Caki2 (cell line): Measurements from ENCODE around the gene GPSM1. TPM values are rescaled to one million over a fixed set of nuclear protein-coding genes. Genes with fewer than 3 reads are reported as not detected.

ENCODE experiments used
- DNase-seq: peaks from one replicate; pipeline ENCODE4 v3.0.0-alpha.2; 2015; ENCODE audit warnings: low read depth
- in situ Hi-C: cut with HindIII; loops from 2 replicates; pipeline ENCODE4 v1.10.0; 2016; ENCODE audit warnings: low sequenced_read_pairs, low pct_unique_long_range_greater_than_20kb, mixed read lengths
- total RNA-seq: library from RNA; depleted of rRNA; stranded (reverse); fragments of >200 nt; shearing (Covaris generic); gene quantifications from 2 replicates; pipeline ENCODE4 v1.2.3, GENCODE V29; 2014; ENCODE audit warnings: low replicate concordance

Gene GPSM1
- total RNA-seq, 1 experiment from 2014 or later: 29.9 TPM

DNA sequence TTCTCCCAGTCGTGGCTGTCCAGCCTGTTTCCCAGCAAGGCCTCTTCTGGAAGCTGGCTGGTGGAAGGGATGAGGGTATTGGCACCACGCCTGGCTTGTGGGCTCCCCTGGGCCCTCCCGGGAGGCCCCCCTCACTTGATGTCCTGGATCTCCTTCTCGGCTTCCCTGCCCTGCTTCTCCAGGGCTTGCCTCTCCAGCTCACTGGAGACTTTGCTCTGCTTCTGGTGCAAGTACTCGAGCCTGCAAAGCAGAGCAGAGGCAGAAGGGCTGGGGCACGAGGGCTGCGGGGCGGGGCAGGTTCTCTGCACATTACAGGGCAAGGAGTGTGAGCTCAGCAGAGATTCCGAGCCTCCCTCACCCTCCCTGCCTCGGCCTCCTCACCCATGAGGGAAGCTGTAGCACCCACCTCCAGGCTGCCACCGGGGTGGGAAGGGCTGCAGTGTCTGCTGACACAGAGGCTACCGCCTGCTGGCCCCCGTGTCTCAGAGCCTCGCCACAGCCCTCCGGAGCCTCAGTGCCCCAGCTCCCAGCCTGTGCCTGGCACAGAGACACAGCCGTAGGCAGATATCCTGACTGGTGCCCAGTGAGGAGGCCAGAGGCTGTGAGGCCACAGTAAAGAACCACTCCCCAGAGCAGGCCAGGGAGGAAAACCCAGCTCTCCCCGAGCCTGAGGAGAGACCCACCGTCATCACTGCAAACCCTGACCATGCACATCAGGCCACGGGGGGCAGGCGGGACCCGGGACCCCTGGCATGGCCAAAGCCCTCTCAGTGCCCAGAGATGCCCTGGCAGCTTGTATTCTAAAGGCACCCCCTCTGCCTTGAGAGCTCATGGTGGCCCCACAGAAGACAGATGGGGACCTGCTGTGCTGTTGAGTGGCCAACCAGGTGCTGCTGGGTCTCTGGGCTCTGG, 65.5 kb downstream of the GPSM1 start:
- DNase-seq: no peak
- in situ Hi-C loops: no loop called here

DNA sequence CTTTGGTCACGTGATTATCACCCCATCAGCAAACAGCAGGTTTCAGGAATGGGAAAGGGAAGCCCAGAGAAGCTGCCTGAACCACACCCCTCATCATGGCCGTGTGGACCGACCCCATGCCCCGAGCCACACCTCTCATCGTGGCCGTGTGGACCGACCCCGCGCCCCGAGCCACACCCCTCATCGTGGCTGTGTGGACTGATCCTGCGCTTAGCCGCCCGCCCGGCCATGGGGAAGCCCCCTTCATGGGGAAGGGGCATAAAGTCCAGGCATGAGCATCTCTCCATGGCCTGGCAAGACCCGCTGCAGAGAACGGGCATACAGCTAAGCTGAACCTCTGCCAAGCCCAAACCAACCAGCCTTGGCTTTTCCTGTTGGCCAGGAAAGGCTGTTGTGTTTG, 66.2 kb downstream of the GPSM1 start:
- no peak for DNase-seq
- in situ Hi-C loops: no loop called here

DNA sequence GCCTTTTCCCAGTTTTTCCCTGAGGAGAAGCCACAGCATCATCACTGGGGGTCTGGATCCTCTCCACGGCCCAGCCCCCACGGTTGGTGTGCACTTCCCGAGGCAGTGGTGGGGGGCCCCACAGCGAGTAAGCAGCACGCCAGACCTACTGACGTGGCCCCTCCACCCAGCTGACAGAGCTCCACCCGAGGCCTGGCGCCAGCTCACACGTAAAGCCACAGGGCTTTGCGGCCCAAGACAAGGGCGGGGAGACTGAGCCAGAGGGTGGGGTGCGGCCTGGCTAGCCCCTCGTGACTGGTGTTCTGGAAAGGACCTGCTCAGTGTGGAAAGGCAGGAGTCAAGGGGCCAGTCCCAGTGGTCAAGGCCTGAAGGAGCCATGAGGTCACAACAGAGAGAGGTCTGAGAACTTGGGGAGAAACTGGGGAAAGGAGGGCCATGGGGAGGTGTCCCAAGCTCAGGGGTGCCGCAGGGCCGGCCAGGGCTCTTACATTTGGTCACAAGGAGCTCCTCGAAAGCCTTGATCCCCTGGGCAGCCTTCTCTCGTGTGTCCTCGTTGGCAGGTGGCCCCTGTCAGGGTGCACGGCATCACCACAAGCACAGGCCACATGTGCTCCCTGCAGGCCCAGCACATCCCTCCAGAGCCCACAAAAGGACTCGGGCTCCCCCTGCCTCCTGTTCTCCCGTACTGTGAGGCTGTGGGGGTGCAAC, 67.1 kb downstream of the GPSM1 start:
- in situ Hi-C loops: no loop called here

DNA sequence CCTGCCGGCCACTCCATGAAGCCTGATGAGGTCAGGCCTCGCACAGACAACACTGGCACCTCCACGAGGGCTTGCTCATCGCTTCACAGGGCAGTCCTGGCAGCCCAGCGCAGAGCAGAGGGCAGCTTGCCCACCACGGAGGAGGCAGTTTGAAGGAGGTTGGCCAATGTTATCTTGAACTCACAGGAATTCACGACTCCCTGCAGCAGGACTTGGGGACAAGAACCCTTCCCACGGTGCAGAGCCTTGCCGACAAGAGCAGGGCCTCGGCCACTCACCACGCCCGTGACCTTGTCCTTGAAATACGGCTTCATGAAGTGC, 67.6 kb downstream of the GPSM1 start:
- in situ Hi-C loops: no loop called here
- DNase-seq: no peak

More for the DNA sequence above, 67.1 kb downstream of the GPSM1 start:
- no peak for DNase-seq

DNA sequence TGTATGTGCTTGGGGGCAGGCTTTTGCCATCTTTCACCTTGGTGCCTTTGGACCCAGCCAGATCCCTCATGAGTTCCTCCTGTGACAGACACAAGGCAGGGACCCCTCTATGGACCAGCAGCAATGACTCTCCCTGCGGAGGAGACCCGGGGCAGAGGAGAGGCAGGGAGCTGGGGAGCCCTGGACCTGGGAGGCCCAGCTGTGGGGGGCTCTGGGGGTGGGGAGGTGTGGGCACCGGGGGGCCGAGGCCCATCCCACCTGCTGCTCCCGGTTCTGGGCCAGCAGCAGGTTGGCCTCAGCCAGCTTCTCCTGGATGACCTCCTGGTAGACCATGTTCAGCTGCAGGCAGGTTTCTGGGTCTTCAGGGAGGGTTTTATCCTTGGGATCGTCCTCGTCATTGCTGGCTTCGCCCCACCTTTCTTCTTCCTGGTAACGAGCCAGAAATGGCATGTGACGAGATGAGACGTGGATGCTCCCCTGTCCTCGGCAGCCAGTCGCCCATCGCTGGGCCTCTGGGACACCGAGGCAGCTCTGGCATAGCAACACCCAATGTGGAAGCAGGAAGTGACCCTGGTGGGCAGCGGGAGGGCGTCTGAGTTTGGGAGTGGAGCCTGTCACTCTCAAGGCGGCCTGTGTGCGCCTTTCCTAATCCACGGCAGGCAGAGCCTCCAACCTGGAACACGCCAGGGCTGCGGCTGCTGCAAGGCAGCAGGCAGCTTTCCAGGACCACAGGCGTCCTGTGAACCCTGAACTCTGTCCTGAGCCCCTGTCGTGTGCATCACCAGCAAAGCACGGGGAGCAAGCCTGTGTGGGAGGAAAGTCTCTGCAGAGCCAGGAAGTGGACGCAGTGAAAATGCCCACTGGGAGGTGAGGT, 68.2 kb downstream of the GPSM1 start:
- DNase-seq: no peak
- in situ Hi-C loops: no loop called here

DNA sequence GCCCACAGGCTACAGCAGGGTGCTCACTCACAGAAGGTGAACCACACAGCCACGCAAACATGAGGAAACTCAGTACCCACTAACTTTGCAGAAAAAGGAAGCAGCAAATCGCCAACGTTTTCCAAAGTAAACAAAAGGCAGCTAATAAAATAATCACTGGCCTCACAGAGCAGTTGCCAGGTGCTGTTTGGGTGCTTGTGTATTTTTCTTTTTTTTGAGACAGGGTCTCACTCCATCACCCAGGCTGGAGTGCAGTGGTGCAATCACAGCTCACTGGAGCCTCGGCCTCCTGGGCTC, 68.8 kb downstream of the GPSM1 start:
- no peak for DNase-seq
- in situ Hi-C loops: no loop called here

DNA sequence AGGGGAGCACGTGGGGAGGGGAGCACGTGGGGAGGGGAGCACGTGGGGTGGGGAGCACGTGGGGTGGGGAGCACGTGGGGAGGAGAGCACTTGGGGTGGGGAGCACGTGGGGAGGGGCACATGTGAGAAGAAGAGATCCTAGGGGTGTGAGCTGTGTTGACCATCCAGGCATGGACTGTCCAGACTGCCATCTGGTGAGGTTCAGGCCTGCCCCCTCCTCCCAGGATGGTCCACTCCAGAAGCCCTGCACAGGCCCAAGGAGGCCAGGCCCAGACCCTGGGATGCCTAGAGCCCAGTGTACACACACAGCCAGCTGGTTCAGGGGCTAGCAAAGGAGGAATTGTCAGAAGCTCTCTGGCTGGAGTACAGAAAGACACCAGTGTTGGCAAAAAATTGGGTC, 70.3 kb downstream of the GPSM1 start:
- no peak for DNase-seq

DNA sequence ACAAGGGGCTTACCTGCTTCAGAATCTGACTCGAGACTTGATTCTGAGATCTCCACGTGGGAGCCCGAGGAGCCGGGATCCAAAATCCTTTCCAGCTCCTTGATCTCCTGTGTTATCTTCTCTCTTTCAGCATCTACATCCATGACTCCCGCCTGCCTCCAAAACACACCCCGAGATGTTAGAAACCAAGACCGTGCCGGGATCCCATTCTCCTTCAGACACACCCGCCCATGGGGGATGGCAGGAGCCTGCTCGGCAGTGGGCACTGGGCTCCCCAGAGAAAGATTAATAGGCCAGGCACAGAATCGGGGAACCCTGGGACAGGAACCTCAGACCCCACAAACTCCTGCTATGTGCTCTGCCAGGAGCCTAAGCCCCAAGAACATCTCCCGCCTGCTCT, 70.9 kb downstream of the GPSM1 start:
- DNase-seq: no peak
- in situ Hi-C loops: no loop called here

More for the DNA sequence above, 70.3 kb downstream of the GPSM1 start:
- in situ Hi-C loops: no loop called here

DNA sequence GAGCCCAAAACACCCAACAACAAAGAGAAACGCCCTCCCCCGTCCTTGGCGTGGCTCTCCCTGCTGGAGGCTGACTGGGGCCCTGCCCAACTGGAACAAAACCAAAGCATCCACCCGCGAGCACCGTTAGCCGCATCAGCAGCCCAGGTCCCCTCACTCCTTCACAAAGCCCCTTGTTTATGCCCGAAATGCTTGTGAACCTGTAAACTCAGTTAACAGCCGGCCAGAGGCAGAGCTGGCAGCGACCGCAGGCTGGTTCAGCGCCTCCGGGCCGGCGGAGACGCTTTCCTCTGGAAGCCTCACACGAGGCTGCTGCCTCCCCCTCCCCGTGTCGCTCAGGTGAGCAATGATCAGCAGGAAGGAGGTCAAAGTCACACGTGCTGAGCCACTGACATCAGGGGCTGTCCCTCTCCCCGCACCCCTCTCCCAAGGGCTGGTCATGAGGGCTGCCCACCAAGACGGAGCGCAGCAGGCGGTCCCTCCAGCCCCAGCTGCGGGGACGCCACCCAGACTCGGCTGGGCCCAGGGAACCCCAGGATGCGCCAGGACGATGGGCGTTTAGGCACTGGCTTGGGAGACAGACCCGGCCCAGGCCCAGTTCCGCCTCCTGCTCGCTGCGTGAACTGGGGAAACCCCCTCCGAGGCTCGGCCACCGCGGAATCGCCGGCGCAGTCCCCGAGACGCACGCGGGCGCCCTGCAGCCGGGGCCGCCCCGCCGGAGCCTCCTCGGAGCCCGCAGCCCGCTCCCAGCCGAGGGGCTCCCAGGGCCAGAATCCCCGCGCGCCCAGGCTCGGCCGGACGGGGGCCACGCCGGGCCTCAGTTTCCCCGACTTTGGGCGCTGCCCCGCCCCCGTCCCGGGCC, 72.1 kb downstream of the GPSM1 start:
- in situ Hi-C loops: no loop called here
- no peak for DNase-seq

DNA sequence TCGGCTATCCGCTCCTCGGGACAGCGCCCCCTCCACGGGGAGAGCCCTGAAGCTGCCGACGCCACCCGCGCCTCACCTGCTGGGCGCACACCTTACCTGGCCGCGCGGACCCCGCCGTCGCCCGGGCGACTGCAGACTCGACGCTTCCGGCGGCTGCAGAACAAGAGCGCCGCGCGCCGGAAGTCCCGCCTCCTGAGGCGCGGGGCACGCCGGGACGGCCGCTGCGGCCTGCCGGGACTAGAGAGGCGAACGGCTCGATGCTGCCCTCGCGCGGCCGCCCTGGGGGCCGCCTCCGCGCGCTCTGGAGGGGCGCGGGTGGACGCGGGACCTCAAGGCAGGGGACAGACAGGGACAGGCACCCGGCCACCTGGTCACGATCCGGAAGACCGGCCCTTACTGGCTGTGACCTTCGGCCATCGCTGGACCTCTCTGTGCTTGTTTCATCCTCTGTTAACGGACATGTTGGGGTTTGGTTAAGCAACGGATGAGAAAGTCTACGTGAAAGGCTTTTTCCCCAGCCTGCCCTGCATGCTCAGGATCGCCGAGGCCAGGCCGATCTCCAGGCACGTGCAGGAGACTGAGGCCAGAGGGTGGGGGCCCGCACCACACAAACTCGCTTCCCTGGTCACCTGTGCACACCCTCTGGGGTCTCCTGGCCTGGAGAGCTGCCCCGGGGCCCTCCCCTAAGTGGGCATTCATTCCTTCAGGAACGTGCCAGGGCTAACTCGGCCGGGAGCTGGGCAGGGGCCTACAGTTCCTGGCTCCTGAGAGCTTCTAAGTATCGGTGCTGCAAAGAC, 72.9 kb downstream of the GPSM1 start, which contains the start of gene SNAPC4:
Gene SNAPC4, minus strand, starts transcription at position 133 of the 797 bp plus-strand sequence. CDS start 1,742 bp downstream, outside the sequence.
- peak; percentile 76 for DNase-seq
- in situ Hi-C loops: no loop called here

DNA sequence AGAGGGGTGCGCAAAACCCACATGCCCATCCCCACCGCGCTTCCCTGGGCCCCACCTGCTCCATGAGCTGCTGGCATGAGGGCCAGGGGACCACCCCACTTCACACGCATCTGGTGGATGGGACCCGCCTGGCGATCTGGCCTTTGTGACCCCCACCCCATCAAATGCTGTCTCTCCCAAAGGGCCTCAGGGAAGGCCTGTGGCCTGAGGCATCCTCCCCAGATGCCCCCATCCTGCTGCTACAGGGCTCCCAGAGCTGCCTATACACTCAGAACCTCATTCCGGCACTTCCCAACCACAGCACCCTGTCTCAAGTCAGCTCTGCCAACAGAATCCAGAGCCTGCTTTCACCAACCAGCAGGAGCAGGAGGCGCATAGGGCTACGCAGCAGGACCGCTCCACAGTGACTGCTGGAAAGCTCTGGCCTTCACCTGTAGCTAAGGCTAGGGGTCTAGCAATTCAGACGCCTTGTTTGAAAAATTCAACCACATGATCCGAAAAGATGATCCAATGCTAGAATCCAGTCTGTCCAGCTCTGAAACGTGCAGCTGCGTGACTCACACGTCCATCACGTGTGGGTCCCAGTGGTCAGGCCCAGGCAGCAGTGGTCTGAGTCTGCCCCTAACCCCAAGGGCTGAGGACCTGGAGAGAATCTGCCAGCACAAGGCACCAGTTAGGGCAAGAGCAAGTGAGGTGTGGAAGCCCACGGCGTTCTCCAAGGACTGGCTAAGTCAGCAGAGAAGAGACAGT, 74.0 kb downstream of the GPSM1 start:
- DNase-seq: no peak
- in situ Hi-C loops: no loop called here

DNA sequence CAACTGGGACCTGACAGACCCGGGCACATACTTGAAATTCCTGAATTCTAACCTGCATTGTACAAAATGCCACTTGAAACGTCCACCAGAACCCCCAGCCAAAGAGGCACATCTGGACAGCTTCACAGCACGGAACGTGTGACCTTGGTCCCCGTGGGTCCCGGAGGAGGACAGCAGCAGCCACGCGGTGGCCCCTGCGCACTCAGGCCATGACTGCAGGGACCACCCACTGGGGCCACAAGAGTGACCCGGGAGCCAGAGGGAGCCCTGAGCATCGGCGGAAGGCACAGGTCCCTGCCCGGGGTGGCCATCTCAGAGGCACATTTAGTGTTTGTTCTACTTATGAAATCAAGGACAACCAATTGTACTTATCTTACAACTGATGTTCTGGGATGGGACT, 74.7 kb downstream of the GPSM1 start:
- in situ Hi-C loops: no loop called here
- no peak for DNase-seq

DNA sequence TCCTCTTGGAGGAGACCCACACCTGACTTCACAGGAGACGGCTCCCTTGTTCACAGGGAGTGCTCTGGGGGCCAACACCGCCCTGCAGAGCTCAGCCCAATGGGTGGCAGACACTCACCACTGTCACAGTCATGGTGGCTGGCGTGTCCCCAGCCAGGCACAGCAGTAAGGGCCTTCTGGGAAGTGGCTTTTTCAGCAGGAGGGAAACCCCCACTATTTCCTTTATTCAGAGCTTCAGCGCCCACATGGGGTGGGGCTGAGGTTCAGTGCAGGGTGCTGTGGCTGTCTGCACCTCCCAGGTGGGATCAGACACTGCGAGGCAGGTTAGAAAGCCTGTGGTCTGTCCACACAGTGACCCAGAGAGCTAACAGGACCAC, 76.2 kb downstream of the GPSM1 start:
- in situ Hi-C loops: no loop called here
- no peak for DNase-seq

DNA sequence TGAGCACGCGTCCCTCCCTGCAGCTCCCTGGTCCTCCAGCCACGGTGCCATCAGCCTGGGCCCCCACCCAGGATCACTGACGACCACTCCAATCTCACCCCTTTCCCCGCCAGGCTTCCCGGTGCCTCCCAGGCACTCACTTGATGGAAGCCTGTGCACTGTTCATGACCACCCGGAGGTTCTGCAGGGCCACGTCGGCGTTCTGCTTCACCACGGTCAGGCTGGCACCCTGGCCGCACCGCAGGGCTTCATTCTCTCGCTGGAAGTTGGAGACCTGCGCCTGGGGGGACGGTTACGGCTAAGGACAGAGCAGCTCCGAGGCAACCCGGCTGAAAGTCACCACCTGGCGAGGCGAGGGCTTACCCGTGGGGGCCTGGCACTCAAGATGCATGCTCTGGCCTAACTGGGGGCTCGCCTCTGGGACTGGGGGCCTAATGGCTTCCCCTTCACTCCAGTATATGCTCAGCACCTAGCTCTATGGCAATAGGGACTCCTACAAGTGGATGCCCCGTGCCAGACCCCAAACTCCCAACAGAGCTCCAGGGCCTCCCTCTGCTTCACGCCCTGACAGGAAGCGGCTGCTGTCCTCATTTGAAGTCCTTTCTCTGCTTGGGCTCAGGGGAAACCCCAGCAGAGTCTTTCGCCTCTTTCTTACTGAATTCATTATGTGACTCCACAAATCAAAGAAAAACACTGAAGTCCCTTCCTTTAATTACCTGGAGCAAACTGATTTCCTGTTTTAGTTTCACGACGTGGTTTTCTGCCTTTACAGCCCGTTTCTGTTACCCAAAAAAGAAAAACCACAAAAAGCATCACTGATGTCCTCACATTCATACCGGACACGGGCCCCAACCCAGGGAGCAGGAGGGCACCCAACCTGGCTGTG, 76.8 kb downstream of the GPSM1 start:
- DNase-seq: no peak
- in situ Hi-C loops: no loop called here

DNA sequence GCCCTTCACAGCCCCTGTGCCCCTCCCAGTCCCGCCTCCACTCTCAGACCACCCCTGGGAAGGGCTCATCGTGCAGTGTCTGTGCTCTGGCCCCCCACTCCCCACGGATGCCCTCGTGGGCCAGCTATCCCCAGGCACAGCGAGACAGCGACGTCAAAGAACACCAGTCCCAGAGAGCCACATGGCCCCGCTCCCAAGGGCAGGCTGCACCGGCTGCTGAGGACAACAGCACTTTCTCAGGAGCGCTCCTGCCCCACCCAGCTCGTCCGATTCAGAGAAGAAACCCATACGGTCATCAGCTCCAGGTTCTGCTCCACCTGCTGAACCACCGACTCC, 77.4 kb downstream of the GPSM1 start:
- in situ Hi-C loops: no loop called here
- no peak for DNase-seq

DNA sequence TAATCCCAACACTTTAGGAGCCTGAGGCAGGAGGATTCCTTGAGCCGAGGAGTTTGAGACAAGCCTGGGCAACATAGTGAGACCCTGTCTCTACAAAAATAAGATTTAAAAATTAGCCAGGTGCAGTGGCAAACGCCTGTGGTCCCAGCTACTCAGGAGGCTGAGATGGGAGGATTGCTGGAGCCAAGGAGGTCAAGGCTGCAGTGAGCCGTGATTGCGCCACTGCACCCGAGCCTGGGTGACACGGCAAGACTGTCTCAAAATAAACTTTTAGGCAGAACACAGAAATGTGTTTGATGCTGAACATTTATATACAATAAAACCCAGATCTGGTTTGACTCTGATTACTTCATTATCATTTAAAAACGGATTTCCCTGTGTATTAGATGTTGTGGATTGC, 78.1 kb downstream of the GPSM1 start:
- in situ Hi-C loops: no loop called here
- DNase-seq: no peak
